GM21528 (cell line): ENCODE data around the gene CITED2.

Experiments used
- ATAC-seq: cut with Tn5 transposase; IDR thresholded peaks from one replicate; pipeline ENCODE4 v1.9.1; 2021; ENCODE audit warnings: mild to moderate bottlenecking, moderate library complexity; ENCODE audit not compliant: unreplicated experiment, low FRiP score

Gene CITED2

GRCh38 chr6:139386404-139386803 lies 12.0 kb upstream of the CITED2 start:
- ATAC-seq = no peak

- no peak for ATAC-seq
Observed at GRCh38 chr6:139381216-139381865, 6.9 kb upstream of the CITED2 start.

GRCh38 chr6:139380611-139381010 lies 6.2 kb upstream of the CITED2 start:
- ATAC-seq = no peak

GRCh38 chr6:139380168-139380567 lies 5.7 kb upstream of the CITED2 start:
- ATAC-seq = no peak

GRCh38 chr6:139378882-139379341 lies 4.5 kb upstream of the CITED2 start:
- ATAC-seq = no peak

GRCh38 chr6:139378226-139378625 lies 3.8 kb upstream of the CITED2 start:
- ATAC-seq = no peak

GRCh38 chr6:139376604-139377218 lies 2.3 kb upstream of the CITED2 start:
- ATAC-seq = no peak

- ATAC-seq = no peak
Observed at GRCh38 chr6:139376017-139376330, 1.5 kb upstream of the CITED2 start.

- peak; percentile 63 for ATAC-seq
Observed at GRCh38 chr6:139375226-139376016, 973 bp upstream of the CITED2 start.

- peak; percentile 2 for ATAC-seq
Observed at GRCh38 chr6:139373928-139374356, 506 bp downstream of the CITED2 start.

- ATAC-seq = peak; percentile 35
Observed at GRCh38 chr6:139373154-139373927, 1.1 kb downstream of the CITED2 start.

GRCh38 chr6:139372326-139373153 lies 1.9 kb downstream of the CITED2 start:
- no peak for ATAC-seq

- no peak for ATAC-seq
Observed at GRCh38 chr6:139371421-139372203, 2.8 kb downstream of the CITED2 start.

- ATAC-seq = no peak
Observed at GRCh38 chr6:139370999-139371345, 3.5 kb downstream of the CITED2 start.

GRCh38 chr6:139370283-139370998 lies 4.0 kb downstream of the CITED2 start:
- ATAC-seq = no peak

GRCh38 chr6:139369568-139370282 lies 4.7 kb downstream of the CITED2 start:
- no peak for ATAC-seq

- ATAC-seq = no peak
Observed at GRCh38 chr6:139369068-139369467, 5.4 kb downstream of the CITED2 start.

- ATAC-seq = no peak
Observed at GRCh38 chr6:139368661-139369060, 5.8 kb downstream of the CITED2 start.
